ENCODE measurements around the gene SIX2.

DNA sequence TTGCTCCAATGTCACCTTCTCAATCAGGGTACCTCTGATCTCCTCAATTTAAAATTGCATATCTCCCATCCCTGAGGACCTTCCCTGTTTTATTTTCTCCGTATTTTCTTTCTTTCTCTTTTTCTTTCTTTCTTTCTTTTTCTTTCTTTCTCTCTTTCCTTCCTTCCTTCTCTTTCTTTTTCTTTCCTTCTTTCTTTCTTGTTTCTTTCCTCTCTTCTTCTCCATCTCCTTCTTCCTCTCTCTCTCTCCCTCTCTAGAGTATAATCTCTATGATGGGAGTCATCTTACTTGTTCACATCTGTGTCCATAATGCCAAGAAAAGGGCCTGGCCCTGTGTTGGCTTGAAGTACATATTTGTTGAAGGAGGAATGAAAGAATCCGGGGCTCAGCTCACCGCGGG is 21.3 kb upstream of the SIX2 start:
- TF ChIP-seq, protein P1, sequence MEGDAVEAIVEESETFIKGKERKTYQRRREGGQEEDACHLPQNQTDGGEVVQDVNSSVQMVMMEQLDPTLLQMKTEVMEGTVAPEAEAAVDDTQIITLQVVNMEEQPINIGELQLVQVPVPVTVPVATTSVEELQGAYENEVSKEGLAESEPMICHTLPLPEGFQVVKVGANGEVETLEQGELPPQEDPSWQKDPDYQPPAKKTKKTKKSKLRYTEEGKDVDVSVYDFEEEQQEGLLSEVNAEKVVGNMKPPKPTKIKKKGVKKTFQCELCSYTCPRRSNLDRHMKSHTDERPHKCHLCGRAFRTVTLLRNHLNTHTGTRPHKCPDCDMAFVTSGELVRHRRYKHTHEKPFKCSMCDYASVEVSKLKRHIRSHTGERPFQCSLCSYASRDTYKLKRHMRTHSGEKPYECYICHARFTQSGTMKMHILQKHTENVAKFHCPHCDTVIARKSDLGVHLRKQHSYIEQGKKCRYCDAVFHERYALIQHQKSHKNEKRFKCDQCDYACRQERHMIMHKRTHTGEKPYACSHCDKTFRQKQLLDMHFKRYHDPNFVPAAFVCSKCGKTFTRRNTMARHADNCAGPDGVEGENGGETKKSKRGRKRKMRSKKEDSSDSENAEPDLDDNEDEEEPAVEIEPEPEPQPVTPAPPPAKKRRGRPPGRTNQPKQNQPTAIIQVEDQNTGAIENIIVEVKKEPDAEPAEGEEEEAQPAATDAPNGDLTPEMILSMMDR (IDR thresholded peaks at IDR 0.05 in 4 of 5, conservative IDR thresholded peaks at IDR 0.05 in 1 of 5) = no peak
- no peak for TF ChIP-seq POLR2A (IDR thresholded peaks at IDR 0.05)
